Midbrain (tissue), 1 donor: ENCODE results near the gene TMED9.
A peak's percentile ranks its signal among the peaks of the same experiment; 100 is the strongest.
"Not testable (repeated sequence)": the region's sequence is repeated elsewhere in the genome, so short reads cannot be mapped to it uniquely, and the experiment has no call there.

Experiments
- DNase-seq: peaks from one replicate; lab custom pipeline; 2025; lab: John Stamatoyannopoulos, UW

Gene TMED9

DNA sequence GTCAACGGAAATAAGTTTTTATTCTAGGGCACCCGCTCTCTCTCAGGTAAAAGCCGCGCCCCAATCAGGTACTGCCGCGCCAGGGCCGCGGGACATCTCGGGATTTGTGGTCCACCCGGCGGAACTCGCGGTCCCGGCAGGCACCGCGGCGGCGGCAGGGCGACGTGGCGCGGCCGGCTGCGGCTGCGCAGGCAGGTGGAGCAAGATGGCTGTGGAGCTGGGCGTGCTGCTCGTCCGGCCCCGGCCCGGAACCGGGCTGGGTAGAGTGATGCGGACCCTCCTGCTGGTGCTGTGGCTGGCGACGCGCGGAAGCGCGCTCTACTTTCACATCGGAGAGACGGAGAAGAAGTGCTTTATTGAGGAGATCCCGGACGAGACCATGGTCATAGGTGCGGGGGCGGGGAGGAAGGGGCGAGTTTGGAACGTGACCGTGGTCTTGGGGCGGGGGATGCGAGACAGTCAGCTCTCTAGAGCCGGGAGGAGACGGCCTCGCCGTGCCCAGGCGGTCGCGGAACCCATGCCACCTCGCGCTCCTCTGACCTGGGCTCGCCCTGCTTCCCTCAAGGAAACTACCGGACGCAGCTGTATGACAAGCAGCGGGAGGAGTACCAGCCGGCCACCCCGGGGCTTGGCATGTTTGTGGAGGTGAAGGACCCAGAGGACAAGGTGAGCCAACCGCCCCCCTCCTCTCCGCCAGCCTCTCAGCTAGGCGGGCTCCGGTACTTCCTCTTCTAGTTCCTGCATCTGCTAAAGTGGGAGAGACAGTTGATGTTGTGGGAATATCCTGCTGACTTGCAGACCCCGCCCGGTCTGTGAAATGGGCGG, at the start of gene TMED9:
TSS of gene TMED9 (plus strand) at position 194 of the 825 bp plus-strand sequence. CDS start at position 206, 12 bp downstream.
- peak; percentile 80 for DNase-seq

DNA sequence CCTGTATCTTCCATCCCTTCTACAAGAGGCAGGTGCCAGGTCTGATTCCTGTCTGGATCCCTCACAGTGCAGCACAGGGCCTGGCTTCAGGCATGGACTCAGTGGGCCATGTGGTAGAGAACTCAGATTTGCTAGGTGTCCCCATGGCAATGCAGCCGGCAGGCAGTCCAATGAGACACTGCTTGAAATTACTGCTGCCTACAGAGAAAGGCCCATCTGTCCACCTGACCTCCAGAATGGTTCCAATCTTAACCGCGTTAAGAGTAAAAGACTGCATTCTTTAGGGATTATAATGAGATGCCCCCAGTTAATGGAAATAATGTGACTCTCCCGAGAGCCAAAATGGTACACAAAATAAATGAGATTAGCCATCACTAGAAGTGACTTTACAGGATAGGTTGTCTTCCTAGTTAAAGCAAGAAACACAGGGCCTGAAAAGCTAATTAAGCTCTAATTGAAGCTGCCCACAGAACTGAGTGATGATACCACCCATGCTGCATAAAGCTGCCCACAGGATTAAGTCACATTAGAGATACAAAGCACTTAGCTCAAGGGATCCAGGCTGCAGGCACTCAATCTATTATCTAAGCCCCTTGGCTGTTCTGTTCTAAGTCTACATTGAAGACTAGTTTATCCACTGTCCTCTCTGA, 49.1 kb upstream of the TMED9 start:
- DNase-seq = no peak

DNA sequence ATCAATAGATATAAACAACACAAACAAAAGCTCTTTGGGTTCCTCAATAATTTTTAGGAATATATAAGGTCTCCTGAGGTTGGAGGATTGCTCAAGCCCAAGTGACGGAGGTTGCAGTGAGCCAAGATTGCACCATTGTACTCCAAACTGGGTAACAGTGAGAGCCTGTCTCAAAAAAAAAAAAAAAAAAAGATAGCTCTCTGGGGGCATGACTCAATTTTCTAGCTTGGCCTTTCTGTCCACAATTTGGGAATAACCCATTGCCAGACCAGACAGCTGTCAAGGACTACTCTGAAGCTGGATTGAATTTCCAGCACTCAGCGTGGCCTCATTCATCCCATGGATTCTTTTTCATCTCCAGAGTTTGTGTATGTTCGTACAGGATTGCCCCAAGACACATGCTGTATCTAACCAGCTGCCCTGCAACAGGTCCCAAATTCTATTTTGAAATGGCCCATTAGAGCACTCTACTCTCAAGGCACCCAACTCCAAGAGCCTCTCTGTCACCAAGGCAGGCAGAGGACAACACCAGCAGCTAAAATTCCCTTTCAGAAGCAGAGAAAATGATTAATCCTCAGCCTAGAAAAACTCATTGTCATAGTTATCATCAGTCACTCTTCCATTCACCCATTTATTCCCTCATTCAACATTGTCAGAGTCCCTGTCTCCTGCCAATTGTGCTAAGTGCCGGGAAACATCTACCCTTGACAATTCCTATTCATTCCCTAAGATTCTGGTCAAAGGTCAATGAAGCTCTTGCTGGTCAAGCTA, 46.3 kb upstream of the TMED9 start:
- peak; percentile 8 for DNase-seq

DNA sequence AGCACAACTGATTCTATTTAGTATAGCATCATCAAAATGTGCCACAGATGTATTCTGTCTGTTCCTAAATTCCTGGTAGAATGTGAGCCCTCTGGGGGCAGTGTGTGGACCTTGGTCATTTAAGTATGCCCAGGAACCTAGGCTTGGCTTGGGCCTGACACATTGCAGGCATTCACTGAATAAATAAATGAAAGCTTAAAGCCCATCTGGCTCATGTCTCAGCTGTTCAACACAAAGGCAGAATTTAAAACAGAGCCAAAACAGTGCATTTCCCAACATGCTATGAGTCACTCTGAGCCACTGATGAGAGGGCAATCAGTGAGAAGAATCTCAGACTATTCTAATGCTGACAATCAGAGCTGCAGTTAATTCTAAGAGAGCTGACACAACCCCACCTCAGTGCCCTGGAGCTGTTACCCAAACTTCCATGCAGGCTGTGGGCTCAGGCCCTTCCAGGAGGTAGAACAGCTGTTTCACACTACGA, 45.7 kb upstream of the TMED9 start:
- peak; percentile 27 for DNase-seq

DNA sequence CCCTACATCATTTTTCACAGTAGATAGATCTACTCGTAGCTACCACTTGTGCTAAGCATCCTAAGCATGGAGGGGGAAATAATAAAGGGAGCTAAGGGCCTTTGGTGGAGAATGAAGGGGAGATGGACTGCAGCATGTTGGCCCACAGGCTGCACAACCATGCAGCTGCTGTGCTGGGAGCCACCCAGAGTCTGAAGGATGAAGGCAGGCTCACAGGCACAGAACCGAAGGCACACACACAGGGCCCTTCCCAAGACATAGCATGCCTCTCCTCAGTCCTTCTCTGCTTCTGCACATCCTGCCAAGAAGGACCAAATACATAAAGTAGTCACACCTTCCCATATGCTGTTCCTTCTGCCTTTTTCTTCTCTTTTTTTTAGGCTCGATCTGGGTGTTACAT, 44.3 kb upstream of the TMED9 start:
- DNase-seq = no peak

DNA sequence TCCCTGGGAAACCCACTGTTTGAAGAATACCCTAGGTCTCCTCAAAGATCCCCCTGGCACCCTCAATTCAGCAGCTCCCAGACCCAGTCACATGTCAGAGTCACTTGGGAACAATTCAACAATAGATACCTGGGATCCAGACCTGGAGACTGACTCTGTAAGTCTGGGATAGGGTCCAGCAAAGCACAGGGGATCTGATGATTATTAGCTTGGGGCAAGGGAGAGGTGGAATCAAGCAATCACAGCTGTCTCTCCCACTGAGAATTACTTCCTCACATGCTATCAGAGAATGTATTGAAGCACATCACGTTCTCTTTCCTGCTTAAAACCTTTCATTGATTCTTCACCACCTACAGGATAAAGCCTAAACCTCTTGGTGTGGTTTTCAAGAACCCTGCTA, 43.5 kb upstream of the TMED9 start:
- DNase-seq = no peak

DNA sequence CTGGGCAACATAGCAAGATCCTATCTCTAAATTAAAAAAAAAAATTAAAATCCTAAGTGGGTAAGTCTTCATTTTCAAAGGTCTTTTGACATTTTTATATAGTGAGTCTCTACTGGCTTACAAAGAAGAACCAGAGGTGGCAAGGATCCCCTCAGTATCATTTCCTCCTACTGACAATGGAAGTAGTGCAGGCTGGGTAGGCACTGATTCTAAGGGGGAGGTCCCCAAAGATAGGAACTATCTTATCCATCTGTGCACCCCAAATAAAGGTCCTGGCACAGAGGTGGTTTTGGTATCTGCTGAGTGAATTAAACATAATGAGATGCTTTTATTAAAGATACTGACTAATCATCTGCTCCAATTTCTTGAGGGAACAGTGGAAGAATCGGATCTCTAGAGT, 41.9 kb upstream of the TMED9 start:
- no peak for DNase-seq

DNA sequence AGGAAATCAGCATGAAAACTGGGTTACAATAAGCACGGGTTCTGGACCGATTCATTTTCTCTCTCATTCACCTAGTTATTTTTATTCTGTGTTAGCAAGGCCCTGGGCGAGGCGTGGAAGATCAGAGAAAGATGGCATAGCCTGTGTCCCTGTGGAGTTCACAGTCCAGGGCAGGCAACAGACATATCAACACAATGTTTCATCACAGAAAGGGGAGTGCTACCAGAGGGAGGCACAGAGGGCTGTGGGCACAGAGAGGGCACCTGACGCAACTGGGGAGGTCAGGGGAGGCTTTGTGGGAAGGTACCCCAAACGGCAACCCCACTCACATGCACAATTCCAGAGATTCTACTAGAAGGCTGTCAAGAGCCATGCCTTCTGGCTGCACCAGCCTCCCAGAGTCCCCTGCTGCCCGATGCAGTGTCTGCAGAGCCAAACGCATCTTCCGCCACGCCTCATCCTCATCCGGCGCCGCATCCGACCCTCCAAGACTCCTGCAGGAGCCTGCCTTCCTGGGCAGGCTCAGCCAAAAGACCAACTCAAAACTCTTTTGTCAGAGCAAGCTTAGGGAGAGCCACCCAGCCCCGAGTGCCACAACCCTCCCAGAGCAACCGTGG, 39.1 kb upstream of the TMED9 start:
- DNase-seq = peak; percentile 3

DNA sequence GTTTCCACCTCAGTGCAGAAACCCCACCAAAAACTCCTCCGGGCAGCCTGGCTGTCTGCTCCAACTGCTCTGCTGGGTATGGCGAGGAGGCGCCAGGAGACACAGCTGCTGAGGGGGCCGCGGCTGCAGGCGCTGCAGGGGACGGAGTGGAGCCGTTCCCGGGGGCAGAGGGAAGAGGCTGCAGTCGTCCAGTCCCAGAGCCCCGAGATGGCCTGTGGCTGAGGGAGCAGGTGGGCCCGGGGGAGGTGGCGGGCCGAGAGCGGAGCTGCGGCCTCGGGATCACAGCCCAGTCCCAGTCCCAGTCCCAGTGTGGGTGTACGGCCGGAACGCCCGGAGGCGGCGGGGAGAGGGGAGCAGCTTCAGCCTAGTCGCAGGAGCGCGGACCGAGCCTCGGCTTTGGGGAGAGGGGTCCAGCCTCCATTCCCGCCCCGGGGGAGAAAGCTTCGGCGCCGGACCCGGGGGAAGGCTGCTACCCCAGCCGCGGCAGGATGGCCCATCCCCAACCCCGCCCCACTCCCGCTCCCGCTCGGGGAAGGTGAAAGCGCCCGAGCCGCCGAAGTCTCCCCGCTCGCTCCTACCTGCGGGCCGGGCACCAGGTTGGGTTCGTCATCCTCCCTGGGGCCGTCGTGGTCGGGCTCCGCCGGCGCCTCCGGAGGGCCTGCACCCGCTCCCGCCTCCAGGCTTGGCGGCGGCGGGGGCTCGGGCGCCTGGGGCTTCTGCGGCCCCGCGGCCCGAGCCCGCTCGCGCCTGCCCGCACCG, 38.2 kb upstream of the TMED9 start:
- DNase-seq = no peak

DNA sequence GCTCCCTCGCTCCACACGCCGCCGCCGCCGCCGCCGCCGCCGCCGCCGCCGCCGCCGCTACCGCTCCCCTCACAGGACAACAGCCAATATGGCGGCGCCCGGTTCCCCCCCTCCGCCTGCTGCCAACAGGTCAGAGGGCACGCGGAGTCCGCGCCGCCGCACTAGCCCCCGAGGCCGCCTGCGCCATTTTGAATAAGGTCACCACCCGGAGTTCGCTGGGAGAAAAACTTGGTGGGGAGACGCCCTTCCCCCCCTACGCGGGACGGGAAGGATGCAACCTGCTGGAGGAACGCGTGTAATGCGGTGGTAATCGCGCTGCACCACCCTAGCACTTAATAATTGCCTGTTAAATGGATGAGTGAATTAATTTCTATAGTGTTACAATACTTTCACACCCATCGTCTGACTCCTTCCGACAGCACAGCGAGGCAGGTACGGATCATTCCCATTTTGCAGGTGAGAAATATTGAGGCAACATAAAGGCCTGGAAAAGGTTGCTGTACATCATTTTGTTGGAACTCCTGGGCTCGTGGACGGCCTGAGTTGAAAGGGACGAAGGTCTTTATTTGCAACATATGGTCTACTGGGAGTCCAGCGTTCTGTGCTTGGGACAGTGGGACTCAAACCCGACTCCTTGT, 37.4 kb upstream of the TMED9 start, which contains the start of gene FAM193B:
TSS of gene FAM193B (minus strand) at position 90 of the 638 bp plus-strand sequence. CDS start 105 bp downstream, outside the sequence.
- peak; percentile 91 for DNase-seq

DNA sequence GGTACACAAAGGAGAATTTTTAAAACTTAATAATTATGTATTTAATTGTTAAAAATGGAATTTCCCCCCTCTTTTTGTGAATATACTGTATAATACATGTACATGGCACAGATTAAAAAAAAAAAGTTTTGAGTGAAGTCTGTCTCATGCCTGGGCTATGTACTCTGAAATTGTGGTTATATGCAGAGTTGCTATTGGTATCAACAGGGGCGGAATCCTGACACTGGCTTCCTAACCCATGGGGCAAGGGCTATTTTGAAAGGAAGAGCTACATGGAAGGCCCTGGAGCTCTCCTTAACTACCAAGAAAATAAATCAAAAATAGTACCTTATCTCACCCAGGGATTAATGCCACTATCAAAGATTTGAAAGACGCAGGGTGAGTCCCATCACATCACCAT, 36.8 kb upstream of the TMED9 start:
- DNase-seq = no peak

DNA sequence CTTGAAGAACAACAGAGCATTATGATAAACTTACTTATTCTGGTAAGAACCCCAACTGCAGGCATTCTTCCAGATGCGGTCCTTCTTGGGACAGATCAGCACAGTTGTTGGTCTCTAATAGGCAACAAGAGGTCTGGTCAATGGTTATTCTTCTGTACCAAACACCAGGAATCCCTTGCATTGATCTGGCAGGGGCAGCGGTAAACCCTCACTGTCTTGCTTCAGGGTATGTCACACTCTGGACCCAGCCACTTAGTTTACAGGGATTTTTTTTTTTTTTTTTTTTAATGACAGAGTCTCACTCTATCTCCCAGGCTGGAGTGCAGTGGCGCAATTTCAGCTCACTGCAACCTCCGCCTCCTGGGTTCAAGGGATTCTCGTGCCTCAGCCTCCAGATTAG, 36.3 kb upstream of the TMED9 start:
- DNase-seq = no peak

DNA sequence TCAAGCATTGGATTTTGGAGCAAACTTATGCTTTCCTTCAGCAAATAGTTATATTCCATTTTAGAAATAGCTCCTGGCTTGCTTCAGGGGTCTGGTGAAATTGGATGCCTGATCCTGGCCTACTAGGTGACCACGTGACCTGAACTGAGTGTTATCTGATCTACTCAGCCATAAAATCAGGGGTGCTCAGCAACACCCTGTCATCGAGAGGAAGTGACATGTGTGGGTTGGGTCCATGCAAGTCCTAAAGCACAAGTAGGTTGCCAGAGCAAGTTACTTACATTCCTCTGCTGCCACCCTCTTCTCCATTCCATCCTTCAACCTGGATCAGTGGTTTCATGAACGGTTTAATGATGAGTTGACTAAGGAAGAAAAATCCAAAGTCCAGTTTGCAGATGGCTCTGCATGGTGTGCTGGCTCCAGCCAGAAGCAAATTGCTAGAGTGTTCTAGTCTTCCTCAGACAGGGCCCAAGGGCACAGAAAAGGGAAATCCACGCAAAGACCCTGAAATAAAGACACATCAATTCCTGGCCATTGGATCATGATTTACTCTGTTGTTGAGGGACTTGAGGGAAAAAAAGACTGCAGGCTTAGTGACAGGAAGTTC, 34.9 kb upstream of the TMED9 start:
- DNase-seq = no peak

DNA sequence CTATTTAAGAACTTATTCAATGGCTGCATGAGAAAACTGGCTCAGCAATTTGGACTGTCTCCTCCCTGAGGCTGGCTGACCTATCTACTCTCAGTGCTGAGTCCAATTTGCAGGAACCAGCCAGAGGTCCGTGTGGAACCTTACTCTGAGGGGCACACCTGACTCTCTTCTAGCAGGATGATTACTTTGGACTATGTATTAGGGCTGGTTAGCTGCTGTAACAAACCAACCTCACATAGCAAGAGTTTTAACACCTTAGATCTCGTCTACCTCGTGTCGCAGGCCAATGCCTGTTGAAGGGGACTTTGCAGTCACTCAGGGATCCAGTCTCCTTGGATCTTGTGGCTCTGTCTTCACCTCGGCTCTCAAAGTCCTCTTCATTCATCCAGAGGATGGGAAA, 34.2 kb upstream of the TMED9 start:
- DNase-seq = no peak

DNA sequence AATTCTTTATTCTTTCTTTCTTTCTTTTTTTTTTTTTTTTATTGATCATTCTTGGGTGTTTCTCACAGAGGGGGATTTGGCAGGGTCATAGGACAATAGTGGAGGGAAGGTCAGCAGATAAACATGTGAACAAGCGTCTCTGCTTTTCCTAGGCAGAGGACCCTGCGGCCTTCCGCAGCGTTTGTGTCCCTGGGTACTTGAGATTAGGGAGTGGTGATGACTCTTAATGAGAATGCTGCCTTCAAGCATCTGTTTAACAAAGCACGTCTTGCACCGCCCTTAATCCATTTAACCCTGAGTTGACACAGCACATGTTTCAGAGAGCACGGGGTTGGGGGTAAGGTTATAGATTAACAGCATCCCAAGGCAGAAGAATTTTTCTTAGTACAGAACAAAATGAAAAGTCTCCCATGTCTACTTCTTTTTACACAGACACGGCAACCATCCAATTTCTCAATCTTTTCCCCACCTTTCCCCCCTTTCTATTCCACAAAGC, 32.5 kb upstream of the TMED9 start:
- DNase-seq = not testable (repeated sequence)

DNA sequence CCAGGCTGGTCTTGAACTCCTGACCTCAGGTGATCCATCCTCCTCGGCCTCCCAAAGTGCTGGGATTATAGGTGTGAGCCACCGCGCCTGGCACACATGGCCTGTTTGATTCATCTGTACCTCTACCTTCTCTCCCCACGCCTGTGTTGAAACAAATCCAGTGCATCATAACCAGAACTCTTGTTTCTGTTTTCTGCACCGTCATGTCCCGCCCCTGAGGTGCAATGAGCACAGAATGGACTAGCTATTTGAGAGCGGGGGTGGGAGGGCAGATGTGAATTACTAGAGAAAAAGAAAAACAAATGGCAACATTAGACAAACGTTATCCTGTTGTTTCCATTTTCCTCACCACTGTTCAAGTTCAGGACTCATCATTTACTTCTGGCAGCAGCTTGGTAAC, 27.0 kb upstream of the TMED9 start:
- DNase-seq = no peak

DNA sequence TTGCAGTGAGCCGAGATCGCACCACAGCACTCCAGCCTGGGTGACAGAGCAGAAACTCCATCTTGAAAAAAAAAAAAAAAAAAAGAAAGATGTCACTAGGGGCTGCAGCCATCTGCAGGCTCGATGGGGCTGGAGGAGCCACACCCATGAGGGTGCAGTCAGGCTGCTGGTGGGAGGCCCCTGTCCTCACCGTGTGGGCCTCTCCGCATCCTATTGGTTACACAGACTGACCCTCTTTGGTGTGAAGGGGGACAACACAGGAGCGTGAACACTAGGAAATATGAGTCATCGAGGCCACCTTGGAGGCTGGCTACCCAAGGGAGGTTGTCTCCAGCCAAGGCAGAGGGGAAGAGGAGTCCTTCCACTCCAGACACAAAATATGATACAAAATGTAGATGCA, 23.7 kb upstream of the TMED9 start:
- DNase-seq = no peak

DNA sequence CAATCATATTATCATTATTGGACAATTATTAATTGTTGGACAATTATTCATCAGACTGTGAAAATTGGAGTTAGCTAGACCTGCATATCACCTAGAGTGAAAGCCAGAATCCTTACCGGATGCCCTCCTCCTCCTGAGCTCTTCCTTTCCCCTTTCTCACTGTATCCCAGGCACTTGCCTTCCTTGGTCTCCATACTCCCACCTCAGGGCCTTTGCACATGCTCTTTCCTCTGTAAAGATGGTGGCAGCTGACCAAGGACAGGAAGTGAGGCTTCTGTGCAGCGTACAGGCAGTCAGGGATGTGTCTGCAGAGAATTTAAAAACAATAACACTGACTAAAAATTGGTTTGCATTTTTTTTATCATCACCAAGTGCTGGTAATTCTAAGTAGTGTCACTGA, 22.1 kb upstream of the TMED9 start:
- DNase-seq = no peak

DNA sequence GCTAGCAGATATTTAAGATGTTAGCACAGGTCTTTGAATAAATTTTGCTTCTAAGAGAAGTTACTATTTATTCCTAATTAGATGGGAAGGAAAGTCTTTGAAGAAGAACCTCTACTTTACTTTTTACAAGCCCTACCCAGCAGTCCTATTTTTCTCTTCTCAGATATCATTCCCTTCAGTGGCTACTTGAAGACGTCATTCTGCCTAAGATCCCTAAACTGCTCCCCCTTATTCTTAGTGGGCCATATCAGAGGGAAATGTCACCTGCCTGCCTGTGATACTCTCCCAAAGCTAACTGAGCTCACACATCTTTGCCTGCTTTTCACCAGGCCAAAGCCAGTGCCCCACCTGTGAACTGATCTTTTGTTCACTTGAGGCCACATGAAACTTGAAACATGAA, 16.5 kb upstream of the TMED9 start:
- no peak for DNase-seq

DNA sequence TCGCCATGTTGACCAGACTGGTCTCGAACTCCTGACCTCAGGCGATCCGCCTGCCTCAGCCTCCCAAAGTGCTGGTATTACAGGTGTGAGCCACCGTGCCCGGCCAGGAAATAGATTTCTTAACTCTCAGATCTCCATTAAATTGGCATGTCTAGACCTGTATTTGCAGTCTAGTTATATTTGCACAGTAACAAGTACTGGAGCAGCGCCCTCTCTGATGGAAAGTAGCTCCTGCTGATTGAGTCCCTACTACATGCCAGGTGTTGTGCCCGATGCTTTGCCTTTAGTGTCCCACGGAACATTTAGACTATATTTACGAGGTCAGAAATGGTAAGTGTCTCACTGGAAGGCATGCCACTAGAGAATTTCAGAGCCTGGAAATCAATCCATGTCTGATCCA, 15.8 kb upstream of the TMED9 start:
- DNase-seq = no peak
